ENCODE data around the gene COG2.
"Not testable (repeated sequence)": the region's sequence is repeated elsewhere in the genome, so short reads cannot be mapped to it uniquely, and the experiment has no call there.

DNA sequence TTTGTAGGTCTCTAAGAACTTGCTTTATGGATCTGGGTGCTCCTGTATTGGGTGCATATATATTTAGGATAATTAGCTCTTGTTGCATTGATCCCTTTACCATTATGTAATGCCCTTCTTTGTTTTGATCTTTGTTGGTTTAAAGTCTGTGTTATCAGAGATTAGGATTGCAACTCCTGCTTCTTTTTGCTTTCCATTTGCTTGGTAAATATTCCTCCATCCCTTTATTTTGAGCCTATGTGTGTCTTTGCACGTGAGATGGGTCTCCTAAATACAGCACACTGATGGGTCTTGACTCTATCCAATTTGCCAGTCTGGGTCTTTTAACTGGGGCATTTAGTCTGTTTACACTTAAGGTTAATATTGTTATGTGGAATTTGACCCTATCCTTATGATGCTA, 14.4 kb downstream of the COG2 start:
- TF ChIP-seq, protein P1, sequence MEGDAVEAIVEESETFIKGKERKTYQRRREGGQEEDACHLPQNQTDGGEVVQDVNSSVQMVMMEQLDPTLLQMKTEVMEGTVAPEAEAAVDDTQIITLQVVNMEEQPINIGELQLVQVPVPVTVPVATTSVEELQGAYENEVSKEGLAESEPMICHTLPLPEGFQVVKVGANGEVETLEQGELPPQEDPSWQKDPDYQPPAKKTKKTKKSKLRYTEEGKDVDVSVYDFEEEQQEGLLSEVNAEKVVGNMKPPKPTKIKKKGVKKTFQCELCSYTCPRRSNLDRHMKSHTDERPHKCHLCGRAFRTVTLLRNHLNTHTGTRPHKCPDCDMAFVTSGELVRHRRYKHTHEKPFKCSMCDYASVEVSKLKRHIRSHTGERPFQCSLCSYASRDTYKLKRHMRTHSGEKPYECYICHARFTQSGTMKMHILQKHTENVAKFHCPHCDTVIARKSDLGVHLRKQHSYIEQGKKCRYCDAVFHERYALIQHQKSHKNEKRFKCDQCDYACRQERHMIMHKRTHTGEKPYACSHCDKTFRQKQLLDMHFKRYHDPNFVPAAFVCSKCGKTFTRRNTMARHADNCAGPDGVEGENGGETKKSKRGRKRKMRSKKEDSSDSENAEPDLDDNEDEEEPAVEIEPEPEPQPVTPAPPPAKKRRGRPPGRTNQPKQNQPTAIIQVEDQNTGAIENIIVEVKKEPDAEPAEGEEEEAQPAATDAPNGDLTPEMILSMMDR (IDR thresholded peaks at IDR 0.05 in 8 of 11, conservative IDR thresholded peaks at IDR 0.05 in 3 of 11), result not testable (repeated sequence)
- TF ChIP-seq POLR2A, POLR2AphosphoS5 (IDR thresholded peaks at IDR 0.05): not testable (repeated sequence)

All from spleen (tissue), 7 donors.